Prostate gland (tissue), 2 donors: ENCODE data around the gene FAM83C.

Experiments used
- CTCF ChIP-seq, 4 experiments: fragments of 200-600 bp in 2 of 4; fragments of 450-650 bp in 2 of 4; sonication (generic) in 2 of 4; IDR thresholded peaks; 1 replicate in 3 of 4; 2 replicates in 1 of 4; pipeline ENCODE4 v1.5.1; 2016 to 2019; ENCODE audit warnings: antibody characterized with exemption in 4 of 4, mild to moderate bottlenecking in 2 of 4, moderate library complexity in 2 of 4
- POLR2A ChIP-seq: fragments of 450-650 bp; IDR thresholded peaks from one replicate; pipeline ENCODE4 v1.6.1; 2016; ENCODE audit warnings: antibody characterized with exemption, mild to moderate bottlenecking
- POLR2AphosphoS5 ChIP-seq: sonication (generic); formaldehyde crosslinking; IDR thresholded peaks from one replicate; pipeline ENCODE4 v1.6.1; 2017; ENCODE audit warnings: antibody characterized with exemption

- no peak for TF ChIP-seq CTCF (IDR thresholded peaks at IDR 0.05)
- TF ChIP-seq POLR2A: no peak
- TF ChIP-seq POLR2AphosphoS5: no peak
These were observed 48.2 kb upstream of the FAM83C start for GRCh38 chr20:35340436-35340835.
